ENCODE results near the gene PDE6B.

The PDE6B gene

GRCh38 chr4:708631-708933, 83.2 kb downstream of the PDE6B start:
- DNase-seq, result no peak

GRCh38 chr4:709348-709747, 84.0 kb downstream of the PDE6B start:
- no peak for DNase-seq

GRCh38 chr4:710116-710515, 84.7 kb downstream of the PDE6B start:
- no peak for DNase-seq

GRCh38 chr4:710916-711315, 85.5 kb downstream of the PDE6B start:
- DNase-seq, result no peak

GRCh38 chr4:712093-712492, 86.7 kb downstream of the PDE6B start:
- DNase-seq, result no peak

- no peak for DNase-seq
Observed at GRCh38 chr4:712916-713632, 87.7 kb downstream of the PDE6B start.

- DNase-seq, result no peak
Observed at GRCh38 chr4:714087-714486, 88.7 kb downstream of the PDE6B start.

GRCh38 chr4:717601-718320, 92.4 kb downstream of the PDE6B start:
- no peak for DNase-seq

- DNase-seq, result no peak
Observed at GRCh38 chr4:718460-718859, 93.1 kb downstream of the PDE6B start.

Data from fibroblast of skin of right quadriceps (primary cell).